HG03432 (cell line): Measurements from ENCODE around the gene TMEM163.

Experiments used
- ATAC-seq: cut with Tn5 transposase; IDR thresholded peaks from one replicate; pipeline ENCODE4 v1.9.1; 2021; ENCODE audit warnings: mild to moderate bottlenecking, moderate library complexity; ENCODE audit not compliant: unreplicated experiment

The TMEM163 gene

DNA sequence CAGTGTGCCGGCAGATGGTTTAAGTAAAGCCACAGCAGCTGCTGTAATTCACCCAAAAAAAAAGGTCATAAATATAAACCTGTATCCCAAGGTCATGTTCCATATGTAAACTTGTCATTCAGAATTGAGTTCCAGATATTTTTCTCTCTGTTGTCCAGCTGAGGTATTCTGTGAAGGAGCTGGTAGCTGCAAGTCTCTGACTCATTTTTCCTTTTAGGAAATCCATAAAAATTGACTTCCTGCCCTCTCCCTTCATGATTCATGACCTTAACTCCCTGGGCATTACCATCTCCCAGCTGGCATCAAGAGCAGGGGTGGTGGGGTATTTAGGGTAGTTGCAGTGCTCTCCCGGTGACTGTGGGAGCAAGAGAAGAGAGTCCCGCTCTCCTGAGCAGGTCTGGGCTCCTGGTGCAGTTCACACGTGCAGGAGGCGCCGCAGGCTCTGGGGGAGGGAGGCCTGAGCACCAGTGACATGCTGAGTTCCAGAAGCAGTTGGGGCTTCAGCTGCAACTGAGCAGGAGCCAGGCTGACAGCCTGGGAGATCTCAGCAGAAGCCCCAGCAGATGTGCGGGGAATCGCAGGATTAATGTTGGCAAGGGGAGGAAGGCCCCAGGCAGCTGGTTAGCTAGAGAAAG, 272.3 kb downstream of the TMEM163 start:
- ATAC-seq: no peak

- ATAC-seq: no peak
Measured at GRCh38 chr2:134445985-134446382, 272.8 kb downstream of the TMEM163 start.

- no peak for ATAC-seq
Measured at GRCh38 chr2:134445116-134445515, 273.7 kb downstream of the TMEM163 start.

DNA sequence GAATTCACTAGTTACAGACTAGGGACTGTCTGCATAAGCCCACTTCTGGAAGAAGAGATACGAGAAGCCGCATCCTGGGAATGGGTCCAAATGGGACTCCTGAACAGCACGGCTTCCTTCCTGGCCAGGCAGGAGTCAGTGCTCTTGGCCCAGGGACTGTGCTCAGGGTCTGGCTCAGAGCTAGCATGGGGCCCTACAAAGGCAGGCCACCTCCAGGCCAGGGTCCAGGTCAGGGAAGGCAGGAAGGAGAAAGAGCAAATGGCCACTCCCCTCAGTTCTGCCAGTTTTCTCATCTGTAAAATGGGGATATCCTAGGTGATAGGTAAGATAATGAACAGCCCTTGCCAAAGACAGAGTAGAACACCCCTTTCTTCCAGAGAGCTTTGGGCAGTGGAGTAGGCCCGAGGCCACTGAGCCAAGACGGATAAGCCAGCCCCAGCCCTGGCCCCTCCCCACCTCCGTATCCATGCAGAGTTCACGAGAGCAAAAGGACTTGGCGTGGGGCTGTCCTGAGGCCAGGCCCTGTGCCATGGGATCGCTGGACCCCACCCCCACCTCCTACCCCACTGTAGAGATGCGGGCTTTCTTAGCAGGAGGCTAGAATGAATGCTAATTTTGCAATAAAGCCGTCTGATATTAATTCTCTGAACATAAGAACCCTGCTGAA, 274.9 kb downstream of the TMEM163 start:
- no peak for ATAC-seq

DNA sequence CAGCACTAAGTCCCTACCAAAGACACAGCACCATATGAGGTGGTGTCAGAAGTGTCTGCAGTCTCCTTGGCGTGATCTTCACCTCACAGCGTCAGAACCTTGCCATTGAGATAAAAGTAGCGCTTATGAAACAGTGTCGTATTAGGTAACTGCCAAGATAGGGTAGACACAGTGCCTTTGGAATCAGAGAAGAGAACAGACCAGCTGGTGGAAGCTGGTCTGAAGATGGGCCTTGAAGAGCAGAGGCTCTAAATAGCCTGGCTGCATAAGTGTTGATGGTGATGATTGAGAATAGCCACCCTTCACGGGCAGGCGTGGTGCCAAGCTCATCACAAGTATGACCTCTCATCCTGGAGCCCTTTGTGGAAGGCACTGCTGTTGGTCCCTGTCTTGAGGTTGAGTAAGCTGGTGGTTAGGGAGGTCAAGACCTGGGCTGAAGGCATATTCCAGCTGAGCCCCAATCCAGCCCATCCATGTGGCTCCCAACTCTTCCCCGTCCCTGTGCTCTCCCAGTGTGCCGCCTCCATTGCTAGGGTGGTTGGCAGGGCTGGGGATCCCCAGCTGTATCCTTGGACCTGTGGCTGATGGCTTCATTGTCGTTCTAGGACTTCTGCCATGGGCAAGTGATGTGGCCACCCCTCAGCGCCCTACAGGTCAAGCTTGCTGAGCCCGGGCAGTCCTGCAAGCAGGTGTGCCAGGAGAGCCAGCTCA, 277.5 kb downstream of the TMEM163 start:
- no peak for ATAC-seq

GRCh38 chr2:134440336-134440909, 278.4 kb downstream of the TMEM163 start:
- no peak for ATAC-seq

DNA sequence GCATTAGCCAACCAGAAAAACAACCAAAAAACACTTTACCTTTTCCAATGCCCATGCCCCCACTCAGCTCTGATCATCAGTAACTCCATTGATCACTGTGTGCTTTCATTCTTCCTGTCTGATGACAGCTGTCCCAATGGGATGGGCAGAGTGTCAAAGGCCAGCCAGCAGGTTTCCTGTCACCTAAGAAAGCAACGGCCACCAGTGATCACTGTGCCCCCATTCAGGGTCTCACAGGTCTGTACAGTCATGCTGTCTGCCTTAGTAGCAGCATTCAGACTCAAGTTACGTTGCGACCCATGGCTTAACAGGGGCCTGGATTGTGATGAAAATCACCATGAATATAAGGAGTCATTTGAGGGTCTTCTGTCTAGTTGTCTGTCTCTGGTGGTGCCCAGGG, 280.4 kb downstream of the TMEM163 start:
- no peak for ATAC-seq

DNA sequence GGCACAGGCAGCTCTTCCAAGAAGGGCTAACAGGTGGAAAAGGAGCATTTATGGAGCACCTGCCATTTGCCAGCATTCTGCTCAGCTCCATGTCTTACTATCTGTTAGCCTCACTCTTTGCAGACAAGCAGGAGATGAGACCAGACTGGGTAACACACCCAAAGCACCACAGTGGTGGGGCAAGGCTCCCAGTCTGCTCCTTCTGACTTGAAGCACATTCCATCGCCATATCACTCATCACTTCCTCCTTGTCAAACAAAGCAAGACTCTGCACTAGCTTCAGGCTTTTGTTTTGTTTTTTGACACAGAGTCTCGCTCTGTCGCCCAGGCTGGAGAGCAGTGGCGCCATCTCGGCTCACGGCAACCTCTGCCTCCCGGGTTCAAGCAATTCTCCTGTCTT, 282.1 kb downstream of the TMEM163 start:
- no peak for ATAC-seq

DNA sequence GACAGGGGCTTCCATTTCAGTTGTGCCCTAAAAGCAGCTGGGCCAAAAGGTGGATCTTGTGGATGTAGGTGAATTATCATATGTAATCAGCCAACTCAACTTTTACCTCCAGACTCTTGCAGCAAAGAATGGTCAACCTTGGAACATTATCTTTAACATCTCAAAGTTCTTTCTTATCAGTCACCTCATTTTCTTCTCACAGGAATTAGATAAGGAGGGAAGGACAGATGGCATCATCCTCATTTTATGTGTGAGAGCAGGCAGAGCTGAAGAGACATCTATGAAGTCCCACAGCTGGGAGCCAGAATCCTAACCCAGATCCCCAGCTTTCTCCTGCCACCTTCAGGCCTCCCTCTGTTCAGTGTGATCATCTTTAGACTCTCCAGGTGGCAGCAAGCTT, 282.9 kb downstream of the TMEM163 start:
- no peak for ATAC-seq

DNA sequence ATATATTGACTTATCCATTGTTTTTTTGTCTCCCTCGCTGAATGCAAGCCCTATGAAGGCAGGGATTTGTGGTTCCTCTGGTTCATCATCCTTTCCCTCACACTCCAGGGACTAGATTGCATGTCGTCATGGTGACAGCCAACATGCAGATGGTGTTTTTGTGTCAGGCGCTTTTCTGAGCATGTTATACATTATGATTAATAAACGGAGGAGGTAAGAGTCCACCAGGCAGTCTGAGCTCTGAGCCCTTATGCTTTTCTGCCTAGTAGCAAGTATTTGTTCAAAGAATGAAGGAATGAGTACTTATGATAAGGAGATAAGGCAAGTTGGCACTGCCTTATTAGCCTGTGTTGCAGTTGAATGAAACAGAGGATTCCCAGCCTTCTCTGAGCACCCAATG, 283.3 kb downstream of the TMEM163 start:
- ATAC-seq: no peak

GRCh38 chr2:134433979-134434378, 284.8 kb downstream of the TMEM163 start:
- ATAC-seq: no peak

- no peak for ATAC-seq
Measured at GRCh38 chr2:134433469-134433868, 285.3 kb downstream of the TMEM163 start.

GRCh38 chr2:134432435-134432883, 286.3 kb downstream of the TMEM163 start:
- ATAC-seq: no peak

GRCh38 chr2:134431838-134432434, 286.9 kb downstream of the TMEM163 start:
- no peak for ATAC-seq

DNA sequence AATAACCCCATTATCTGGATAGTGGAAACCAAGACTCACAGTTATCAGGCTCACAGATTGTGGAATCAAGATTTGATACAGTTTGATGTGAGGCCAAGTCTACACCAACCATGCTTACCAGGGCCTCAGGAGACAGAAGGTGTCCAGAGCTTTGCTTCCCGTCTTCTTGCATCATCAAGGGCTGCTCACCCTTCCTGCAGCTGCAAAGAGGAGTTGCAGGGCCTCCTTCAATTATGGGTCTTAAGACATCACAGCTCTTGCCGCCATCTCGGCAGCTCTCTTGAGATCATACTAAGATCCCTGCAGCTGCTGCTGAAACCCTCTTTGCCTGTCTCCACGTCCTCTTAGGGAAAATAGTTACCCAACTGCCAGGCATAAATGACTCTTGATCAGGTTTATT, 288.9 kb downstream of the TMEM163 start:
- ATAC-seq: no peak

DNA sequence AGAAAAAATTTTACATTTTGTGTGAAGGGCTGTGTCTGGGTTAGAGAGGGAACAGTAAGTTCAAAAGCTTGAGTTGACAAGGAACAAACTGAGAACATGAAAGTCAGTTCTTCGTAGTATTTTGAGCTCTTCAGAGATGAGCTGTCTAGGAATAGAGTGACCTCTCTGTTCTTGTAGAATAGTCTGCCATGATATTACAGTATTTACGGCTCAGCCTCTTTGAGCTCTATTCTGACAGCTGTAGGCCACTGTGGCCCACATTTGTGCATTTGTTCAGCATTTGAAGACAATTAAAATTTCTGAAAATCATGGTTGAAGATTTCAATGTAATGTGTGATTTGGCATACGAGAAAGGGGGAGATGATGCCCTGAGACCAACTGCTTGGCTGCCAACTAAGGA, 292.1 kb downstream of the TMEM163 start:
- ATAC-seq: no peak

DNA sequence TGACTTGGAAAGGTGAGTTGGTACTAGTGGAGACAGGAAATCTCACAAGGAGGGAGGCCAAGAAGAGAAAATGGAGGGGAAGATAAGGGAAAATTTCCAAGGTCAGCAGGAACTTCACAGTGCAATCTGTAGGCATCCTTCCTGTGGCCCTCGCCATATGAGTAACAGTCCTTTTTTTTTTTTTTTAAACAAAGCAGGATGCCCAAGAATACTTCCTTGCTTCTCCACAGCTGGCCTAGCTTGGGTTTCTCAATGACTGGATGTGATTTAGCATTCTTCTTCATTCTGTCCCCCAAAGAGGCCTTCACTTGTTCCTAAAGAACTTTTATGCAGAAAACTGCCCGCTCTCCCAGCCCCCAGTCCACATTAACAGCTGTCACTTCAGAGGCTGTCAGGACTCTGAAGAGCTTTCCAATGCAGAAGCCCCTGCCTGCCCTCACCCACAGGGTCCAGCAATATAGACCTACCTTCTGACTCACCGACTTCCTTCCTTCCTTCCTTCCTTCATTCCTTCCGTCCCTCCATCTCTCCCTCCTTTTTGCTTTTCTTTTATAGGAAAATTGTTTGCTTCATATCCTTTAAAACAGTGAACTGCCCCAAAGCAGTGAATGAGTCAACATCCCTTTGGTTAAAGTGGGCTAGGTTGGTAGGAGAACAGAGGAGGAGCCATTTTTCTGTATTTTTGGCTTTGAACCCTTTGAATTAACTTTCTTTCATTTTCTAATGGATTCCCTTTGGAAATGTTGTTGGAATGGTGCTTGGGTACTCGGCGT, 292.9 kb downstream of the TMEM163 start:
- no peak for ATAC-seq

- ATAC-seq: no peak
Measured at GRCh38 chr2:134421556-134422328, 297.1 kb downstream of the TMEM163 start.

DNA sequence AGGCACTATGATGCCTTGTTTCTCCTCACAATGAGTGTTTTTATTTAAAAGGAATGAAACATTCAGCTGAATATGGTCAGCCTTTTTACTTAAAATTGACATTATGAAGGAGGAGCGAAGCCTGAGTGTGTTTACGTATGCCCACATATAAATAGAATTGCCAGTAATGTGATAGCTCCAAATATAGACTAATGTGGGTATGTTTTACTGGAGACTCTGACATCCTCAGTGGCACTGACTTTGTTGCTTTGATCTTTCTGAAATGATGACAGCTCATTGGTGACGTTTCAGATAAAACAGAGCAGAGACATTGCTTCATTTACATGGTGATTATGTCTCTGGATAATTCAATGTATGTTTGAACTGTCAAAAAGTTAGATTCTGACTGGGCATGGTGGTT, 297.9 kb downstream of the TMEM163 start:
- ATAC-seq: no peak

GRCh38 chr2:134420259-134420658, 298.5 kb downstream of the TMEM163 start:
- no peak for ATAC-seq
